ENCODE measurements around the gene RADIL.

Gene RADIL

GRCh38 chr7:4790078-4790465 lies 93.4 kb downstream of the RADIL start:
- DNase-seq (ENCODE audit: low read depth), result no peak
- TF ChIP-seq CTCF (IDR thresholded peaks at IDR 0.05; ENCODE audit: low read length, missing control alignments), result no peak
- no peak overlapping the region for H3K4me3 ChIP-seq (replicated peaks; ENCODE audit: low read depth, low read length)

- no peak for DNase-seq (ENCODE audit: low read depth)
- H3K4me3 ChIP-seq (replicated peaks; ENCODE audit: low read depth, low read length), result no peak overlapping the region
Observed at GRCh38 chr7:4789194-4790077, 94.1 kb downstream of the RADIL start.

GRCh38 chr7:4788627-4789189 lies 94.8 kb downstream of the RADIL start:
- TF ChIP-seq CTCF (IDR thresholded peaks at IDR 0.05; ENCODE audit: low read length, missing control alignments), result no peak
- DNase-seq (ENCODE audit: low read depth), result no peak
- no peak overlapping the region for H3K4me3 ChIP-seq (replicated peaks; ENCODE audit: low read depth, low read length)

More at GRCh38 chr7:4789194-4790077, 94.1 kb downstream of the RADIL start:
- no peak for TF ChIP-seq CTCF (IDR thresholded peaks at IDR 0.05; ENCODE audit: low read length, missing control alignments)

- TF ChIP-seq CTCF (IDR thresholded peaks at IDR 0.05; ENCODE audit: low read length, missing control alignments), result no peak
- no peak overlapping the region for H3K4me3 ChIP-seq (replicated peaks; ENCODE audit: low read depth, low read length)
- no peak for DNase-seq (ENCODE audit: low read depth)
Observed at GRCh38 chr7:4787947-4788626, 95.4 kb downstream of the RADIL start.

DNA sequence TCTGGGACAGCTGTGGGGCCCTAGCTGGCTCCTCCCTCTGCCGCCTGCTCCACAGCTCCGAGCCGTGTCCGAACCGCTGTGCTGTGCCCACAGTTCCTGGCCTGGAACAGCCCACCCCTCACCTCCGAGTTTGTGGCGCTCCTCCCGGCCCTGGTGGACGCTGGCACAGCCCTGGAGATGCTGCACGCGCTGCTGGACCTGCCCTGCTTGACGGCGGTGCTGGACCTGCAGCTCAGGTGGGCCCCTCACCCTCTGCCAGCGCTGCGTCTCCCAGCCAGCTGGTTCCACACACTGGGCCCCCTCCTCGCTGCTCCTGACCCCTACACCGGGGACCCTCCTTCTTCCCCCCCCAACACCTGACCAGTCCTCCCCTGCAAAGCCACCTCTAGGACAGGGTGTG lies 96.0 kb downstream of the RADIL start:
- no peak overlapping the region for H3K4me3 ChIP-seq (replicated peaks; ENCODE audit: low read depth, low read length)
- no peak for DNase-seq (ENCODE audit: low read depth)
- TF ChIP-seq CTCF (IDR thresholded peaks at IDR 0.05; ENCODE audit: low read length, missing control alignments), result no peak

GRCh38 chr7:4786015-4786414 lies 97.5 kb downstream of the RADIL start:
- TF ChIP-seq CTCF (IDR thresholded peaks at IDR 0.05; ENCODE audit: low read length, missing control alignments), result no peak
- DNase-seq (ENCODE audit: low read depth), result no peak
- no peak overlapping the region for H3K4me3 ChIP-seq (replicated peaks; ENCODE audit: low read depth, low read length)
